ENCODE measurements around the gene CPA1. TPM values are rescaled to one million over a fixed set of nuclear protein-coding genes. Genes with fewer than 3 reads are reported as not detected.

CPA1 gene
- total and polyA plus RNA-seq, 9 of the 15 experiments (the other 6 are each of a cell fraction or from before 2014, with no cell fraction given) = 6.5 TPM; not detected in 8

DNA sequence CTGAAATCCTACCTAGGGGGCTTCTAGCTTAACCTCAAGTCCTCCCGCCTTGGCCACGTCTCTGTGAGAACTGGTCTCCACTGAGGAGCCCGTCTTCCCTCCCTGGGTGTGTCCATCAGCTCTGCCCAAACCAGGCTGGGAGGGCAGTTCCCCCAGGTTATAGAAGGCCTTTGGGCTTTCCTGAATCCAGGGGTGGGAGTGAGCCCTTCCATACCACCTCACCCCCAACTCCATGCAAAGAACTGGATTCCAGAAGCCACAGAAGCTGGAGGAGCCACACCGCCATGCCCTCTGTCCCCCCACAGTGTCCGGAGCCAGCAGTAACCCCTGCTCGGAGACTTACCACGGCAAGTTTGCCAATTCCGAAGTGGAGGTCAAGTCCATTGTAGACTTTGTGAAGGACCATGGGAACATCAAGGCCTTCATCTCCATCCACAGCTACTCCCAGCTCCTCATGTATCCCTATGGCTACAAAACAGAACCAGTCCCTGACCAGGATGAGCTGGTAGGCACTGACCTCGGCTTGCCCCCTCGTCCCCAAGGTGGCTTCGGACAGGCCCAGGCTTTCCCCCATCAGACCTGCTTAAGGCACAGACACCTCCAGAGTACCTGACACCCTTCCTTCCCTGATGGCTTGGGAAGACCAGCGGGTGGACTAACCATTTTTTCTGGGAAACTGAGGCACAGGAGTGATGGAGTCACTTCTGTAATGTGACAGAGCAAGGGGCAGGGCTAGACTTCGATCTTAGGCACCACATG is 4.7 kb downstream of the CPA1 start:
- Histone ChIP-seq H3K4me2 (ENCODE audit: insufficient read depth, low read length) (no peak overlapping the region), H3K27me3 (ENCODE audit: control insufficient read depth in 2 of 2, insufficient read depth in 2 of 2, low read length in 2 of 2) (peaks cover 5 to 35% of the 10 kb centered on the region in 2 experiments; a peak in 4 of 5 replicates), H3K36me3 (ENCODE audit: control insufficient read depth, insufficient read depth, low read length) (no peaks in the 10 kb centered on the region), H3K9me3 (replicated peaks; ENCODE audit: control insufficient read depth, insufficient read depth, low read depth, low read length) (no peaks in the 10 kb centered on the region), H3K79me2 (ENCODE audit: control insufficient read depth, insufficient read depth, low read length) (no peaks in the 10 kb centered on the region), H3K4me1 (replicated peaks in 1 of 2; ENCODE audit: control insufficient read depth in 2 of 2, insufficient read depth in 2 of 2, low read length in 2 of 2) (peaks cover 4 to 16% of the 10 kb centered on the region in 2 experiments; a peak in 3 of 5 replicates), H2AFZ (ENCODE audit: low read depth, low read length) (no peak overlapping the region), H3K9me1 (ENCODE audit: control insufficient read depth, insufficient read depth, low read length) (no peaks in the 10 kb centered on the region), H3K4me3 (no peak overlapping the region), H3K9ac (ENCODE audit: insufficient read depth in 1 of 2, low read depth in 2 of 2, low read length in 2 of 2) (no peak overlapping the region), H3K27ac (ENCODE audit: extremely low read depth, low read depth, low read length) (no peak overlapping the region), H4K20me1 (replicated peaks; ENCODE audit: control insufficient read depth, insufficient read depth, low read length) (no peaks in the 10 kb centered on the region)
- intact Hi-C loops (cut with micrococcal nuclease) = no loop called here
- ATAC-seq (no peak), DNase-seq (ENCODE audit: extremely low read depth in 1 of 4, low spot score in 3 of 4) (no peak), FAIRE-seq (no peak)
- in situ Hi-C loops (cut with MboI) = no loop called here
- TF ChIP-seq E2F3 (CRISPR knock-in tag; IDR thresholded peaks at IDR 0.05) = no peak
- no peak for TF ChIP-seq ZNF561 (CRISPR knock-in tag; conservative IDR thresholded peaks at IDR 0.05)
- POLR2A ChIA-PET = interaction anchor here (0.6 kb wide), 1 partner anchor 617 kb away, joined by 3 read pairs; no protein-coding TSS in a partner anchor
- 27% methylated on average over 13 of the region's 13 CpGs for WGBS (ENCODE audit: insufficient coverage, low coverage, missing lambda C conversion rate)
- CTCF ChIA-PET (ENCODE audit: low intra/inter-chr PET ratio) = no interaction called here
- BruUV-seq (replicated peaks) = no TSS peak

- CTCF ChIA-PET (ENCODE audit: low intra/inter-chr PET ratio) = no interaction called here
- no peak for TF ChIP-seq CEBPZ (IDR thresholded peaks at IDR 0.05; ENCODE audit: borderline replicate concordance, low read depth, low read length)
- TF ChIP-seq SMARCC2 (IDR thresholded peaks at IDR 0.05; ENCODE audit: low read depth) = no peak
- TF ChIP-seq, protein P1, sequence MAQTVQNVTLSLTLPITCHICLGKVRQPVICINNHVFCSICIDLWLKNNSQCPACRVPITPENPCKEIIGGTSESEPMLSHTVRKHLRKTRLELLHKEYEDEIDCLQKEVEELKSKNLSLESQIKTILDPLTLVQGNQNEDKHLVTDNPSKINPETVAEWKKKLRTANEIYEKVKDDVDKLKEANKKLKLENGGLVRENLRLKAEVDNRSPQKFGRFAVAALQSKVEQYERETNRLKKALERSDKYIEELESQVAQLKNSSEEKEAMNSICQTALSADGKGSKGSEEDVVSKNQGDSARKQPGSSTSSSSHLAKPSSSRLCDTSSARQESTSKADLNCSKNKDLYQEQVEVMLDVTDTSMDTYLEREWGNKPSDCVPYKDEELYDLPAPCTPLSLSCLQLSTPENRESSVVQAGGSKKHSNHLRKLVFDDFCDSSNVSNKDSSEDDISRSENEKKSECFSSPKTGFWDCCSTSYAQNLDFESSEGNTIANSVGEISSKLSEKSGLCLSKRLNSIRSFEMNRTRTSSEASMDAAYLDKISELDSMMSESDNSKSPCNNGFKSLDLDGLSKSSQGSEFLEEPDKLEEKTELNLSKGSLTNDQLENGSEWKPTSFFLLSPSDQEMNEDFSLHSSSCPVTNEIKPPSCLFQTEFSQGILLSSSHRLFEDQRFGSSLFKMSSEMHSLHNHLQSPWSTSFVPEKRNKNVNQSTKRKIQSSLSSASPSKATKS (CRISPR knock-in tag; IDR thresholded peaks at IDR 0.05) = no peak
- TF ChIP-seq ZBTB33 (CRISPR knock-in tag; IDR thresholded peaks at IDR 0.05) = no peak
Measured at GRCh38 chr7:130385600-130386066, 5.3 kb downstream of the CPA1 start.

More at GRCh38 chr7:130385600-130386066, 5.3 kb downstream of the CPA1 start:
- no peaks in the 10 kb centered on the region for H4K20me1 ChIP-seq (replicated peaks; ENCODE audit: control insufficient read depth, insufficient read depth, low read length)
- DNase-seq (ENCODE audit: extremely low read depth in 1 of 4, low spot score in 3 of 4) (no peak), ATAC-seq (no peak), FAIRE-seq (no peak)
- H3K9me1 ChIP-seq (ENCODE audit: control insufficient read depth, insufficient read depth, low read length) = no peaks in the 10 kb centered on the region
- H3K9ac ChIP-seq (ENCODE audit: insufficient read depth in 1 of 2, low read depth in 2 of 2, low read length in 2 of 2) = no peak overlapping the region
- no peak overlapping the region for H3K4me2 ChIP-seq (ENCODE audit: insufficient read depth, low read length)
- no peaks in the 10 kb centered on the region for H3K36me3 ChIP-seq (ENCODE audit: control insufficient read depth, insufficient read depth, low read length)
- peaks cover 5 to 35% of the 10 kb centered on the region in 2 experiments; a peak in 4 of 5 replicates for H3K27me3 ChIP-seq (ENCODE audit: control insufficient read depth in 2 of 2, insufficient read depth in 2 of 2, low read length in 2 of 2)
- no peak overlapping the region for H3K4me3 ChIP-seq
- in situ Hi-C loops (cut with MboI) = no loop called here
- WGBS (ENCODE audit: insufficient coverage, low coverage, missing lambda C conversion rate) = 25% methylated on average over 6 of the region's 6 CpGs
- no peak overlapping the region for H2AFZ ChIP-seq (ENCODE audit: low read depth, low read length)
- no peaks in the 10 kb centered on the region for H3K9me3 ChIP-seq (replicated peaks; ENCODE audit: control insufficient read depth, insufficient read depth, low read depth, low read length)
- peaks cover 0 to 12% of the 10 kb centered on the region in 2 experiments; a peak in 2 of 5 replicates for H3K4me1 ChIP-seq (replicated peaks in 1 of 2; ENCODE audit: control insufficient read depth in 2 of 2, insufficient read depth in 2 of 2, low read length in 2 of 2)
- intact Hi-C loops (cut with micrococcal nuclease) = no loop called here
- BruUV-seq (replicated peaks) = no TSS peak
- no peak overlapping the region for H3K27ac ChIP-seq (ENCODE audit: extremely low read depth, low read depth, low read length)
- H3K79me2 ChIP-seq (ENCODE audit: control insufficient read depth, insufficient read depth, low read length) = no peaks in the 10 kb centered on the region
- POLR2A ChIA-PET = interaction anchor here (0.6 kb wide), 1 partner anchor 617 kb away, joined by 3 read pairs; no protein-coding TSS in a partner anchor

All from K562 (cell line).